NB4 (cell line): ENCODE data around the gene CHSY1.

ENCODE experiments used
- CTCF ChIP-seq: IDR thresholded peaks from one replicate; pipeline ENCODE4 v1.5.1; 2012; ENCODE audit warnings: low read depth, low read length
- POLR2A ChIP-seq: IDR thresholded peaks from 2 replicates; pipeline ENCODE4 v1.6.1; 2011; ENCODE audit warnings: mild to moderate bottlenecking; ENCODE audit not compliant: insufficient read length; ENCODE audit errors: extremely low read depth

- TF ChIP-seq POLR2A, result no peak
- peak; percentile 93 for TF ChIP-seq CTCF
Observed at GRCh38 chr15:101258238-101259144, 6.6 kb upstream of the CHSY1 start.
